ENCODE results near the gene FGGY.

FGGY gene

DNA sequence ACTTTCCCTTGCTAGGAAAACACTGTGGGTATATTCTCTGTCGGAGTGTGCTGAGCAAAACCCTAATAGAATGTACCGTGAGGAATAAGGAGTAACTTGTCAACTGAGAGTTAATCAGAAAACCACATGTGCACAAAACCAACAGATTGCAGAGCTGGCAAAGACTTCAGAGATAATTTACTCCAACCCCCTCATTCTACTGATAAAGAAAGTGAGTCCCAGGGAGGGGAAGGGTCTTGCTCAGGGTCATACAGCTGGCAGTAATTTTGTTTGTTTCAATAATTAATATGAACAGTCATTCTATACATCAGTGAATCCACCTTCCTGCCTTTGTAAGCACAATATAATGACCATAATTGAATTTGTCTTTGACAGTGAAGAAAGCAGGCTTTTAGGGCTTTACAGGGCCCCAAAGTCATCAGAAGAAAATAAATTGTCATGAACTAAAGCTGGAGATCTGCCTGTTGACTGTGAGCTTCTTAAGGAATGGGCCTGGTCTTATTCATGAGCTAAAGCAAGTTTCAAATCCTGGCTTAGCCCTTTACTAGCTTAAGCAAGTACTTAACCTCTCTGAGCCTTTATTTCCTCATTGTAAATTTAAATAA is 450.6 kb downstream of the FGGY start:
- H3K4me3 ChIP-seq (ENCODE audit: control insufficient read depth, low read depth, low read length) = no peak overlapping the region
- DNase-seq (ENCODE audit: low read depth) = no peak
- TF ChIP-seq, protein P1, sequence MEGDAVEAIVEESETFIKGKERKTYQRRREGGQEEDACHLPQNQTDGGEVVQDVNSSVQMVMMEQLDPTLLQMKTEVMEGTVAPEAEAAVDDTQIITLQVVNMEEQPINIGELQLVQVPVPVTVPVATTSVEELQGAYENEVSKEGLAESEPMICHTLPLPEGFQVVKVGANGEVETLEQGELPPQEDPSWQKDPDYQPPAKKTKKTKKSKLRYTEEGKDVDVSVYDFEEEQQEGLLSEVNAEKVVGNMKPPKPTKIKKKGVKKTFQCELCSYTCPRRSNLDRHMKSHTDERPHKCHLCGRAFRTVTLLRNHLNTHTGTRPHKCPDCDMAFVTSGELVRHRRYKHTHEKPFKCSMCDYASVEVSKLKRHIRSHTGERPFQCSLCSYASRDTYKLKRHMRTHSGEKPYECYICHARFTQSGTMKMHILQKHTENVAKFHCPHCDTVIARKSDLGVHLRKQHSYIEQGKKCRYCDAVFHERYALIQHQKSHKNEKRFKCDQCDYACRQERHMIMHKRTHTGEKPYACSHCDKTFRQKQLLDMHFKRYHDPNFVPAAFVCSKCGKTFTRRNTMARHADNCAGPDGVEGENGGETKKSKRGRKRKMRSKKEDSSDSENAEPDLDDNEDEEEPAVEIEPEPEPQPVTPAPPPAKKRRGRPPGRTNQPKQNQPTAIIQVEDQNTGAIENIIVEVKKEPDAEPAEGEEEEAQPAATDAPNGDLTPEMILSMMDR (IDR thresholded peaks at IDR 0.05; ENCODE audit: control insufficient read depth, insufficient read depth, low read depth, low read length, missing control alignments) = no peak

DNA sequence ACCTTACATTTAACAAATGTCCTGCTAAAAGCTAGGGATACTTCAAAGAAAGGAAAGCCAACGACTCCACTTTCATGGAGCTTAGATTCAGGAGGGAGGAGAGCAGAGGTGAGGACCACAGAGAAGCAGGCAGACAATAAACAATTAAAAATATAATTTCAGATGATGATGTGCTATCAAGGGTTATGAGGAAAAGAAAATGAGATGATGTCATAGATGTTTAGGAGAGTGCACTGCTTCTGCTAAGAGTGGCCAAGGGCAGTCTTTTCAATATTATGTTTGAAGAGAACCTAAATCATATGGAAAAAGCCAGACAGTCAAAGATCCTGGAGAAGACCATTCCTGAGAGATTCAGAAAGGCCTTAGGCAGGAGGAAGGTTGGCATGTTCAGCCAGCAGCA is 451.2 kb downstream of the FGGY start:
- TF ChIP-seq, protein P1 (IDR thresholded peaks at IDR 0.05; ENCODE audit: control insufficient read depth, insufficient read depth, low read depth, low read length, missing control alignments) = no peak
- DNase-seq (ENCODE audit: low read depth) = no peak
- no peak overlapping the region for H3K4me3 ChIP-seq (ENCODE audit: control insufficient read depth, low read depth, low read length)

DNA sequence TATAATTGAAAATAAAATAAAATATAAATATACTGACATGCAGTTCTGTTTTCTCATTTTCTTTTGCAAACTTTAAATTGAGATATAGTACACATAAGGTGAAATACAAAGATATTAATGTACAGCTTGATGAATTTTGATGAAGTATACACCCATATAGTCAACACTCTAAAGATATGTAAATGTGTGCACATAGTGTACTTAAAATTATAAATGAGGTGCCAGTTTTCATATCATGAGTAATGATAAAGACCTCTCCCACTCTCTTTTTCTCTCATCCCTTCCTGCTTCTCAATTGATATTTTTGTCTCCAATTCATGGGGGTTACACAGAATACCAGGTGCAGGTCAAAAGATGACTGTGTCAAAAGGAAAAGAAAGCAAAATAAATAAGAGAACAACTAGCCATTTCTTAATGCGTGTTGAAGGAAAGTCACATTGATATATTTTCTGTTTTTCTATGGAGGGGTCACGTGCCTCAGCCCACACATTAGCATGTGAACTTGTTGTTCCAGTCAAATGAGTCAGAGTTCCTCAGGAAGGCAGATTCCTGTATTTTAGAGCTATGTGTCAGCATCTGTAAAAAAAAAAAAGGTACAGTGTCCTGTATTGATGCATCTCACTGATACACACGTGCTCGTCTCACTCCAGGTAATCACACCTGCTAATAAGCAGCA is 453.6 kb downstream of the FGGY start:
- no peak overlapping the region for H3K4me3 ChIP-seq (ENCODE audit: control insufficient read depth, low read depth, low read length)
- TF ChIP-seq, protein P1 (IDR thresholded peaks at IDR 0.05; ENCODE audit: control insufficient read depth, insufficient read depth, low read depth, low read length, missing control alignments) = no peak
- DNase-seq (ENCODE audit: low read depth) = peak; percentile 65

DNA sequence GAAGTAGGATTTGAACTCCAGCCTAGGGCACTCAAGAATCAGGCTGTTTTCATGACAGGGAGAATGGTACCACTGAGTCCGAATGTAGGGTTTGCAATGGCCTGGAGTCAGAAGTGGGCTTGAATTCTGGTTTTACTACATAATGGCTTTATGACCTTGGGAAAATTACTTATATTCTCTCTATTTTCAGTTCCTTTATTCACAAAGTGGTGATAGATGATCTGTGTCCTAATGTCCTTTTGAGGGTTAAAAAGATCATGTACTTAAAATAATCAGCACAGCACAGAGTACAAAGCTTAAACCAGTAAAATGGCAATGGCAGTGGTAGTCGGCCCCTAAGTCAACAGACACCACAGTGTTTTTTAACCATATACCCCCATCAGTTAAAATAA is 454.1 kb downstream of the FGGY start:
- no peak overlapping the region for H3K4me3 ChIP-seq (ENCODE audit: control insufficient read depth, low read depth, low read length)
- DNase-seq (ENCODE audit: low read depth) = no peak
- TF ChIP-seq, protein P1 (IDR thresholded peaks at IDR 0.05; ENCODE audit: control insufficient read depth, insufficient read depth, low read depth, low read length, missing control alignments) = no peak

DNA sequence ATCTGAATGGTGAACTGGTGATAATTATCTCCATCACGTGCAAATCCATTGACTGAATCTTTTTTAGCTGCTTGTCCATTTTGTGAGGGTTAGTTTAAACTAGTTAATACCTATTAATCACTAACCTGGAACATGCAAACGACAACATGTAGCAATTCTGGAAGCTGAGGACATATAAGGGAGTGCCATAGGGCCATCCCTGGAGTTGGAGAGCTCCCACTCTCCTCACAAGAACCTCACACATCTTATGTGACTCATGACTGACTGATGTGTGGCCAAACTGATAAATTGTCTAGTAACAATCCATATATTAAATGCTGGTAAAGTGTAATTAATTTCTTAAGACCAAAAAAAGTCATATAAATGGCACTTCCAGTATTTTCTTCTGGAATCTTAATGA is 454.9 kb downstream of the FGGY start:
- TF ChIP-seq, protein P1 (IDR thresholded peaks at IDR 0.05; ENCODE audit: control insufficient read depth, insufficient read depth, low read depth, low read length, missing control alignments) = no peak
- no peak for DNase-seq (ENCODE audit: low read depth)
- no peak overlapping the region for H3K4me3 ChIP-seq (ENCODE audit: control insufficient read depth, low read depth, low read length)

DNA sequence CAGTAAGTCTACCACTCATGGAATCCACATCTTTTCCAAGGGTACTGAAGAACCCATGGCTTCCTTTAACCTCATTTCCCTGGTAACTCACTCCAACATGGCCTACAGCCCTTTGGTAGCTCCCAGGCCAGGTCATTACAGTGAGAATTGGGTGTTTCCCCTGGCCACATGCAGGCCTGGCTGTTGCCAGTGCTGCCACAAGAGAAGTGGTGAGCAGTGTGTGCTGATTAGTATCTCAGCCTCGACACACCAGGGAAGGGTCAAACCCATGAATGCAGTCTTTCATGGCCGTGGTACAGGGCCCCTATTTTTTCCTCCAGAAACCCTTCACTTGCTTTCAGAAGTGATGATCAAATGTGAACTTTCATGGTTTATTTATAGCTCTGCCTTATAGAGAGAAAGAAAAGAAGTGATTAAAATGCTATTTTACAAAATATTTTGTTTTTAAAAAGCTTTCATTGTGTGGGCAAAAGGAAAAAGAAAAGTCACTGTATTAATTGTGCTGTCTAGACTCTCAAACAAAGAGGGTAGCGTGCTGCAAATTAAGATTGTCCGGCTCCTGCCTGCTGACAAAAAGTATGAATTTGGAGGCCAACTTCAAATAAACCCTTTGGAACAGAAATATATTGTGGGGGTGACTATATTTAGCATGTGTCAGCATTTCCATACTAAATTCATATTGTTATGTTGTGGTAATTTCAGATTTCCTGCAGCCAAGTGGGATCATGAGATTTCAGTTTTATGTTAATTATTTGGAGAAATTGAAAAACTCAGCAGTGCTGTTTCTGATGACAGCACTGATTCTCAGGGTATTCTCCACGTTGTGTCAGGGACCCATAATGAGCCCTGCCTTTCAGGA is 455.9 kb downstream of the FGGY start:
- no peak overlapping the region for H3K4me3 ChIP-seq (ENCODE audit: control insufficient read depth, low read depth, low read length)
- DNase-seq (ENCODE audit: low read depth) = no peak
- TF ChIP-seq, protein P1 (IDR thresholded peaks at IDR 0.05; ENCODE audit: control insufficient read depth, insufficient read depth, low read depth, low read length, missing control alignments) = no peak
